Trophoblast cell (in vitro differentiated cells and primary cell): ENCODE measurements around the gene KCNK18.

Experiments
- DNase-seq, 2 donors: peaks; one replicate each; pipeline ENCODE4 v3.0.0-alpha.2; 2016
- H2AFZ ChIP-seq: 2 replicates; pipeline ENCODE4 v1.6.1; 2013; ENCODE audit warnings: low read length, moderate library complexity, mild to moderate bottlenecking; ENCODE audit not compliant: insufficient read depth, poor library complexity
- H2AK5ac ChIP-seq: 2 replicates; pipeline ENCODE4 v1.6.1; 2013; ENCODE audit warnings: mild to moderate bottlenecking, low read length
- H2BK120ac ChIP-seq: 2 replicates; pipeline ENCODE4 v1.6.1; 2013; ENCODE audit warnings: low read length, mild to moderate bottlenecking, moderate library complexity; ENCODE audit not compliant: insufficient read depth, poor library complexity
- H2BK12ac ChIP-seq: 2 replicates; pipeline ENCODE4 v1.6.1; 2013; ENCODE audit warnings: mild to moderate bottlenecking, low read length, moderate library complexity
- H2BK5ac ChIP-seq: 2 replicates; pipeline ENCODE4 v1.6.1; 2013; ENCODE audit warnings: low read length, low read depth, moderate library complexity, mild to moderate bottlenecking; ENCODE audit not compliant: poor library complexity
- H3K14ac ChIP-seq: 2 replicates; pipeline ENCODE4 v1.6.1; 2013; ENCODE audit warnings: mild to moderate bottlenecking, low read length
- H3K18ac ChIP-seq: 2 replicates; pipeline ENCODE4 v1.6.1; 2013; ENCODE audit warnings: mild to moderate bottlenecking, low read length
- H3K23ac ChIP-seq: 2 replicates; pipeline ENCODE4 v1.6.1; 2013; ENCODE audit warnings: low read length
- H3K27ac ChIP-seq: 2 replicates; pipeline ENCODE4 v1.5.1; 2013; ENCODE audit warnings: low read depth, mild to moderate bottlenecking, inconsistent platforms, low read length, moderate library complexity
- H3K27me3 ChIP-seq: 2 replicates; pipeline ENCODE4 v1.6.1; 2013; ENCODE audit warnings: inconsistent platforms, mild to moderate bottlenecking, low read length, moderate library complexity; ENCODE audit not compliant: insufficient read depth
- H3K36me3 ChIP-seq, 2 experiments: 1 replicate in 1 of 2; 2 replicates in 1 of 2; pipeline ENCODE4 v1.6.1; 2013; ENCODE audit warnings: low read length in 2 of 2, mild to moderate bottlenecking in 2 of 2, moderate library complexity in 1 of 2; ENCODE audit not compliant: insufficient read depth in 2 of 2, control insufficient read depth in 1 of 2
- H3K4ac ChIP-seq: 2 replicates; pipeline ENCODE4 v1.6.1; 2013; ENCODE audit warnings: low read depth, mild to moderate bottlenecking, low read length, moderate library complexity
- H3K4me1 ChIP-seq, 2 experiments: 1 replicate in 1 of 2; 2 replicates in 1 of 2; pipeline ENCODE4 v1.6.1; 2013; ENCODE audit warnings: low read length in 2 of 2, mild to moderate bottlenecking in 2 of 2, moderate library complexity in 1 of 2; ENCODE audit not compliant: insufficient read depth in 2 of 2, control insufficient read depth in 1 of 2
- H3K4me2 ChIP-seq: 2 replicates; pipeline ENCODE4 v1.6.1; 2013; ENCODE audit warnings: inconsistent platforms, mild to moderate bottlenecking, low read length, moderate library complexity
- H3K4me3 ChIP-seq: 2 replicates; pipeline ENCODE4 v1.5.1; 2013; ENCODE audit warnings: mild to moderate bottlenecking, low read depth, low read length, inconsistent platforms
- H3K79me1 ChIP-seq: one replicate; pipeline ENCODE4 v1.6.1; 2013; ENCODE audit warnings: low read length
- H3K79me2 ChIP-seq: 2 replicates; pipeline ENCODE4 v1.6.1; 2013; ENCODE audit warnings: low read length, mild to moderate bottlenecking; ENCODE audit not compliant: control insufficient read depth, insufficient read depth, poor library complexity
- H3K9ac ChIP-seq: 2 replicates; pipeline ENCODE4 v1.6.1; 2013; ENCODE audit warnings: mild to moderate bottlenecking, low read length
- H3K9me3 ChIP-seq: 2 replicates; pipeline ENCODE4 v1.6.1; 2013; ENCODE audit warnings: low read depth, mild to moderate bottlenecking, control low read depth, inconsistent platforms, low read length; ENCODE audit not compliant: insufficient read depth
- H4K12ac ChIP-seq: 2 replicates; pipeline ENCODE4 v1.6.1; 2013; ENCODE audit warnings: low read depth, mild to moderate bottlenecking, low read length, moderate library complexity
- H4K8ac ChIP-seq: 2 replicates; pipeline ENCODE4 v1.6.1; 2013; ENCODE audit warnings: low read depth, mild to moderate bottlenecking, low read length, moderate library complexity
- H4K91ac ChIP-seq: one replicate; pipeline ENCODE4 v1.6.1; 2013; ENCODE audit warnings: low read depth, mild to moderate bottlenecking, low read length, moderate library complexity
- WGBS: extraction: QIAGEN DNeasy Blood & Tissue Kit; methylation state at CpG from one replicate; pipeline ENCODE4 v1.1.7; 2013; ENCODE audit warnings: missing lambda C conversion rate; ENCODE audit not compliant: insufficient read length, insufficient coverage; ENCODE audit errors: extremely low coverage; 5-methylcytosine and 5-hydroxymethylcytosine counted together

Gene KCNK18

GRCh38 chr10:117189557-117189956, 7.7 kb upstream of the KCNK18 start:
- Histone ChIP-seq H3K79me1 (no peaks in the 10 kb centered on the region), H3K4me3 (no peak overlapping the region), H3K79me2 (no peaks in the 10 kb centered on the region), H3K36me3 (no peaks in the 10 kb centered on the region), H3K27me3 (no peaks in the 10 kb centered on the region), H2BK120ac (no peak overlapping the region), H2BK12ac (no peak overlapping the region), H3K4me1 (peaks cover 0 to 2% of the 10 kb centered on the region in 2 experiments), H2BK5ac (no peak overlapping the region), H3K14ac (no peak overlapping the region), H4K12ac (no peak overlapping the region), H2AFZ (no peak overlapping the region), H4K8ac (no peak overlapping the region), H3K23ac (no peak overlapping the region), H3K18ac (no peak overlapping the region), H3K27ac (no peak overlapping the region), H3K4ac (no peak overlapping the region), H3K4me2 (no peak overlapping the region), H2AK5ac (no peak overlapping the region), H3K9ac (no peak overlapping the region), H3K9me3 (no peaks in the 10 kb centered on the region), H4K91ac (no peak overlapping the region)
- WGBS = no CpG with 5 or more reads among the region's 1 CpG
- DNase-seq = no peak

DNA sequence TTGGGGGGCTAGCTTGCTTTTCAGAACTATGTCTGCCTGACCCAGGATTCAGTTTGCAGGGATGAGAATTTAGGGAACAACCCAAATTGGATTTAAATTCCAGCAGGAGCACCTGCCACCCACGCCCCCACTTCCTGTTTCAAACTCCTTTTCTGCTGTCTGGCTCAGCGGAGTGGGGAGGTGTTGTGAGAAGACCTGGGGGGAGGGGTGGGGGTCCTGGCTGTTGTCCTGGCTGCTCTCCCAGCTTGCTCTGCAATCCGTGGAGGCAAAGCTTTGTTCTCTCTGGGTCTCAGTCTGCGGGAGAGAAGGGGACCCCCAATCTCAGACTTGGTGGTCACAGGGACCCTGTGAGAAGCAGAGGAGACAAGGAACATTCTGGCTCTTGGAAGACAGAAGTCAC, 799 bp downstream of the KCNK18 start:
- Histone ChIP-seq H3K4me2 (no peak overlapping the region), H4K8ac (no peak overlapping the region), H3K79me1 (no peaks in the 10 kb centered on the region), H4K91ac (no peak overlapping the region), H3K27me3 (no peaks in the 10 kb centered on the region), H3K4ac (no peak overlapping the region), H3K4me3 (no peak overlapping the region), H3K23ac (no peak overlapping the region), H3K79me2 (no peaks in the 10 kb centered on the region), H2BK12ac (no peak overlapping the region), H2AK5ac (no peak overlapping the region), H3K27ac (no peak overlapping the region), H3K14ac (no peak overlapping the region), H3K36me3 (no peaks in the 10 kb centered on the region), H4K12ac (no peak overlapping the region), H2AFZ (no peak overlapping the region), H3K9ac (no peak overlapping the region), H3K18ac (no peak overlapping the region), H2BK5ac (no peak overlapping the region), H2BK120ac (no peak overlapping the region), H3K9me3 (peaks cover 3% of the 10 kb centered on the region), H3K4me1 (no peaks in the 10 kb centered on the region)
- no CpG with 5 or more reads among the region's 4 CpGs for WGBS
- no peak for DNase-seq

DNA sequence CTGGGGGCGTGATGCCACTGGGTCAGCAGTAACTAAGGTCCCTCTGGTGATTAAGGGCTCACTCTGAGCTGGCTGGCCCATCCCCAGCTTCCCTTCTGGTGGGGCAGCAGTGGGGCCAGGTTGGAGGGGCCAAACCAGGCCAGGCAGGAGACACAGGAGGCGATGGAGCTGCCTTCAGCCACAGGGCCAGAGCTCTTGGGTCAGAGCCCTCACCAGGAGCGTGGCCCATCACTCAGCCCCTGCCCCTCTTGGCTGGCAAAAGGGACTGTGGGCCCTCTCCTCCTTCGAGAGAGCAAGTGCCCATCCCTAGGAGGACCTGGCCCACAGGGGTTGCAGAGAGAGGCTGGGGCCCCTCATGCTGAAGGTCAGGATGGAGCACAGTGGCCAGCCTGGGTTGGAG, 4.5 kb downstream of the KCNK18 start:
- Histone ChIP-seq H2AFZ (no peak overlapping the region), H3K14ac (no peak overlapping the region), H3K4me2 (no peak overlapping the region), H3K27ac (no peak overlapping the region), H3K23ac (no peak overlapping the region), H3K4me3 (no peak overlapping the region), H3K9ac (no peak overlapping the region), H2BK120ac (no peak overlapping the region), H2AK5ac (no peak overlapping the region), H3K4ac (no peak overlapping the region), H2BK5ac (no peak overlapping the region), H3K36me3 (no peaks in the 10 kb centered on the region), H3K79me1 (no peaks in the 10 kb centered on the region), H3K4me1 (no peaks in the 10 kb centered on the region), H4K8ac (no peak overlapping the region), H3K79me2 (no peaks in the 10 kb centered on the region), H4K91ac (no peak overlapping the region), H4K12ac (no peak overlapping the region), H2BK12ac (no peak overlapping the region), H3K9me3 (peaks cover 6% of the 10 kb centered on the region), H3K18ac (no peak overlapping the region), H3K27me3 (no peaks in the 10 kb centered on the region)
- WGBS = no CpG with 5 or more reads among the region's 4 CpGs
- DNase-seq = no peak

GRCh38 chr10:117204316-117204715, 7.0 kb downstream of the KCNK18 start:
- Histone ChIP-seq H2BK5ac (no peak overlapping the region), H3K9ac (no peak overlapping the region), H3K4me3 (no peak overlapping the region), H4K91ac (no peak overlapping the region), H3K36me3 (no peaks in the 10 kb centered on the region), H3K14ac (no peak overlapping the region), H3K4me1 (no peaks in the 10 kb centered on the region), H3K23ac (no peak overlapping the region), H2BK120ac (no peak overlapping the region), H3K4me2 (no peak overlapping the region), H4K8ac (no peak overlapping the region), H2AFZ (no peak overlapping the region), H3K18ac (no peak overlapping the region), H3K27ac (no peak overlapping the region), H3K9me3 (peaks cover 4% of the 10 kb centered on the region), H2AK5ac (no peak overlapping the region), H3K4ac (no peak overlapping the region), H3K79me1 (no peaks in the 10 kb centered on the region), H2BK12ac (no peak overlapping the region), H3K27me3 (no peaks in the 10 kb centered on the region), H3K79me2 (no peaks in the 10 kb centered on the region), H4K12ac (no peak overlapping the region)
- no peak for DNase-seq
- WGBS = no CpG with 5 or more reads among the region's 2 CpGs
